DND-41 (cell line): ENCODE measurements around the gene CAMK1.
A peak's percentile ranks its signal among the peaks of the same experiment; 100 is the strongest.

Experiments
- ATAC-seq: fragments of 200-7000 bp; cut with Tn5 transposase; 3 replicates; pipeline ENCODE4 v1.9.1; 2021; ENCODE audit warnings: low read depth; ENCODE audit not compliant: insufficient read depth
- DNase-seq: peaks from one replicate; pipeline ENCODE4 v3.0.0-alpha.2; 2020
- H2AFZ ChIP-seq: 2 replicates; pipeline ENCODE4 v1.6.0; 2012; ENCODE audit warnings: low read depth, low read length
- H3K27ac ChIP-seq: 2 replicates; pipeline ENCODE4 v1.5.1; 2012; ENCODE audit warnings: low read length, inconsistent platforms
- H3K27me3 ChIP-seq: fragments of 200-600 bp; sonication (generic); 2 replicates; pipeline ENCODE4 v1.6.0; 2012; ENCODE audit warnings: low read length, mild to moderate bottlenecking, inconsistent platforms; ENCODE audit not compliant: insufficient read depth, poor library complexity
- H3K36me3 ChIP-seq: 2 replicates; pipeline ENCODE4 v1.5.1; 2012; ENCODE audit warnings: low read length, inconsistent platforms; ENCODE audit not compliant: insufficient read depth
- H3K4me1 ChIP-seq: 2 replicates; pipeline ENCODE4 v1.5.1; 2012; ENCODE audit warnings: mild to moderate bottlenecking, low read length; ENCODE audit not compliant: insufficient read depth
- H3K4me2 ChIP-seq: 2 replicates; pipeline ENCODE4 v1.6.0; 2012; ENCODE audit warnings: mild to moderate bottlenecking, moderate library complexity, low read length, inconsistent platforms; ENCODE audit not compliant: insufficient read depth
- H3K4me3 ChIP-seq, 2 experiments: fragments of 200-600 bp in 1 of 2; shearing (Covaris generic) in 1 of 2; 2 replicates each; pipeline ENCODE4 v1.5.1; 2012 to 2016; ENCODE audit warnings: inconsistent platforms in 2 of 2, low read length in 2 of 2, mild to moderate bottlenecking in 2 of 2, low read depth in 1 of 2, moderate library complexity in 1 of 2
- H3K79me2 ChIP-seq: 2 replicates; pipeline ENCODE4 v1.6.0; 2012; ENCODE audit warnings: low read length, inconsistent platforms; ENCODE audit not compliant: insufficient read depth
- H3K9ac ChIP-seq: 2 replicates; pipeline ENCODE4 v1.6.0; 2012; ENCODE audit warnings: low read depth, mild to moderate bottlenecking, inconsistent platforms, low read length, moderate library complexity
- H3K9me3 ChIP-seq: 2 replicates; pipeline ENCODE4 v1.5.1; 2012; ENCODE audit warnings: low read length, moderate library complexity, mild to moderate bottlenecking, inconsistent platforms; ENCODE audit not compliant: insufficient read depth, severe bottlenecking
- H4K20me1 ChIP-seq: 2 replicates; pipeline ENCODE4 v1.6.0; 2012; ENCODE audit warnings: low read length; ENCODE audit not compliant: insufficient read depth
- EZH2 ChIP-seq: IDR thresholded peaks from 3 replicates; pipeline ENCODE4 v1.6.1; 2012; ENCODE audit warnings: borderline replicate concordance, low read depth, mild to moderate bottlenecking, moderate library complexity, low read length, inconsistent platforms; ENCODE audit not compliant: severe bottlenecking
- TF ChIP-seq, protein P1 (sequence below): IDR thresholded peaks from 2 replicates; pipeline ENCODE4 v1.5.1; 2012; ENCODE audit warnings: borderline replicate concordance, low read length, moderate library complexity, mild to moderate bottlenecking; ENCODE audit not compliant: poor library complexity, severe bottlenecking; ENCODE audit errors: extremely low read depth

The CAMK1 gene

DNA sequence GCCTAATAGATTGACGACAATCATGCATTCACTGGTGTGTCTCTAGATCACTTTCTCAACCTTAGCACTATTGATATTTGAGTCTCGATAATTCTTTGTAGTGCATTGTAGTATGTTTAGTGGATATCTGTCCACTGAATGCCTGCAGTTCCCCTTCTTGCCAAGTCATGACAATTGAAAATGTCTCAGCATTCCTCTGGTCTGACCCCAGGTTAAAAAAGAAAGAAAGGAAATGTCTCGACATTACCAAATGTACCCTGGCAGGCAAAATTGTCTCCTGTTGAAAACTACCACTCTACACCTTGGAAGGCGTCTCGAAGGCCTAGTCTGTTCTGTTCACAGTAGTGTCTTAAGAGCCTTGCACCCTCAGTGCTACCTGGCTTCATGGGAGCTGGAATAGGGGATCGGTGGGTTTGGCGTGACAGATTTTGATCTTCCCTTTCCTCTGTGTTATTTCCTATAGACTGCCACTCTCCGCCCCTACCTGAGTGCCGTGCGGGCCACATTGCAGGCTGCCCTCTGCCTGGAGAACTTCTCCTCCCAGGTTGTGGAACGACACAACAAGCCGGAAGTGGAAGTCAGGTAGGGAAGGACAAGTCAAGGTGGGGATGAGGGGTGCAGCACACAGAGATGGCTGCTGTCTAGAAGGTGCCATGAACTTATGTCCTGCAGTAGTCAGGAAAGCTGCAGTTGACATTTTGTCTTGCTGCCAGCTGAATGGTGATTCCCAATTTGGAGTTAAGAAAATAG, 27.6 kb upstream of the CAMK1 start:
- Histone ChIP-seq H3K36me3 (peaks cover 68% of the 10 kb centered on the region), H3K4me3 (no peak overlapping the region), H2AFZ (no peak overlapping the region), H3K27ac (no peak overlapping the region), H3K9ac (no peak overlapping the region), H3K4me2 (no peak overlapping the region), H3K79me2 (peaks cover 50% of the 10 kb centered on the region), H3K27me3 (no peaks in the 10 kb centered on the region), H3K4me1 (peaks cover 22% of the 10 kb centered on the region), H4K20me1 (peaks cover 38% of the 10 kb centered on the region), H3K9me3 (no peaks in the 10 kb centered on the region)
- DNase-seq (no peak), ATAC-seq (no peak)
- TF ChIP-seq, protein P1, sequence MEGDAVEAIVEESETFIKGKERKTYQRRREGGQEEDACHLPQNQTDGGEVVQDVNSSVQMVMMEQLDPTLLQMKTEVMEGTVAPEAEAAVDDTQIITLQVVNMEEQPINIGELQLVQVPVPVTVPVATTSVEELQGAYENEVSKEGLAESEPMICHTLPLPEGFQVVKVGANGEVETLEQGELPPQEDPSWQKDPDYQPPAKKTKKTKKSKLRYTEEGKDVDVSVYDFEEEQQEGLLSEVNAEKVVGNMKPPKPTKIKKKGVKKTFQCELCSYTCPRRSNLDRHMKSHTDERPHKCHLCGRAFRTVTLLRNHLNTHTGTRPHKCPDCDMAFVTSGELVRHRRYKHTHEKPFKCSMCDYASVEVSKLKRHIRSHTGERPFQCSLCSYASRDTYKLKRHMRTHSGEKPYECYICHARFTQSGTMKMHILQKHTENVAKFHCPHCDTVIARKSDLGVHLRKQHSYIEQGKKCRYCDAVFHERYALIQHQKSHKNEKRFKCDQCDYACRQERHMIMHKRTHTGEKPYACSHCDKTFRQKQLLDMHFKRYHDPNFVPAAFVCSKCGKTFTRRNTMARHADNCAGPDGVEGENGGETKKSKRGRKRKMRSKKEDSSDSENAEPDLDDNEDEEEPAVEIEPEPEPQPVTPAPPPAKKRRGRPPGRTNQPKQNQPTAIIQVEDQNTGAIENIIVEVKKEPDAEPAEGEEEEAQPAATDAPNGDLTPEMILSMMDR: no peak
- no peak for TF ChIP-seq EZH2

DNA sequence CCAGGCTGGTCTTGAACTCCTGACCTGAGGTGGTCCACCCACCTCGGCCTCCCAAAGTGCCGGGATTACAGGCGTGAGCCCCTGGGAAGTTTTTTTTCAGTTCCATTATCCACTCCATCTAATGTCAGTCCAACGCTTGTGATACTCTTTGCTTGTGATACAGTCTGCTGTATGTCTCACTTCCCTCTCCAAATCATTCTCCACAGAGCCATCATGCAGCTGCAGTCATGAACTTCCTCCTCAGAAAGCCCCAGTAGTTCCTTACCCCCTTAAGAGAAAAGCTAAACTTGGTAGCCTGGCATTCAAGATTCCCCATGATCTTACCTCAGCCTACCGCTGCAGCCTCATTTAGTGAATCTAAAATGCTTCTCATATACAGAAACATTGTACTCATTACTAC, 25.5 kb upstream of the CAMK1 start:
- Histone ChIP-seq H3K36me3 (peaks cover 65% of the 10 kb centered on the region), H3K79me2 (peaks cover 57% of the 10 kb centered on the region), H3K27me3 (no peaks in the 10 kb centered on the region), H3K4me1 (peaks cover 38% of the 10 kb centered on the region), H3K9me3 (no peaks in the 10 kb centered on the region), H3K27ac (no peak overlapping the region), H3K4me3 (no peak overlapping the region), H3K4me2 (no peak overlapping the region), H3K9ac (no peak overlapping the region), H4K20me1 (peaks cover 38% of the 10 kb centered on the region), H2AFZ (no peak overlapping the region)
- TF ChIP-seq, protein P1: no peak
- TF ChIP-seq EZH2: no peak
- DNase-seq: no peak
- ATAC-seq: no peak

DNA sequence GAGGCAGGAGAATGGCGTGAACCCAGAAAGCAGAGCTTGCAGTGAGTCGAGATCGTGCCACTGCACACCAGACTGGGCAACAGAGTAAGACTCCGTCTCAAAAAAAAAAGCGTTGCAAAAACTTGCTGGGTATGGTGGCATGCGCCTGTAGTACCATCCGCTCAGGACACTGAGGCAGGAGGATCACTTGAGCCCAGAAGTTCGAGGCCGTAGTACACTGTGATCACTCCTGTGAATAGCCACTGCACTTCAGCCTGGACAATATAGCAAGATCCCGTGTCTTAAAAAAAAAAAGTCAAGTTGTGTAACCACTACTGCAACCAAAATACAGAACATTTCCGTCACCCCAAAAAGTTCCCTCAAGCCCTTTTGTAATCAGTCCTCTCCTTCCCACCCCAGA, 24.7 kb upstream of the CAMK1 start:
- DNase-seq: no peak
- H3K9me3 ChIP-seq: no peaks in the 10 kb centered on the region
- no peak for TF ChIP-seq EZH2
- TF ChIP-seq, protein P1: no peak
- H3K27me3 ChIP-seq: no peaks in the 10 kb centered on the region
- peak overlapping the region; percentile 86 for H3K9ac ChIP-seq
- peaks cover 63% of the 10 kb centered on the region for H3K36me3 ChIP-seq
- no peak for ATAC-seq
- peak overlapping the region; percentile 82 for H3K4me2 ChIP-seq
- H3K79me2 ChIP-seq: peaks cover 57% of the 10 kb centered on the region
- H4K20me1 ChIP-seq: peaks cover 34% of the 10 kb centered on the region
- H2AFZ ChIP-seq: no peak overlapping the region
- H3K27ac ChIP-seq: no peak overlapping the region
- H3K4me3 ChIP-seq: peak overlapping the region in 1 of 2 experiments; percentile 94; a peak in 1 of 4 replicates
- H3K4me1 ChIP-seq: peaks cover 38% of the 10 kb centered on the region
